ENCODE data around the gene ANKS1B.

- TF ChIP-seq CTCF (IDR thresholded peaks at IDR 0.05) (no peak), POLR2A (IDR thresholded peaks at IDR 0.05) (no peak)
Observed at GRCh38 chr12:99806304-99806703, 178.4 kb downstream of the ANKS1B start.

Measured in Peyer's patch (tissue), 4 donors.